ENCODE measurements around the gene TEX9. TPM values are rescaled to one million over a fixed set of nuclear protein-coding genes. Genes with fewer than 3 reads are reported as not detected.
A peak's percentile ranks its signal among the peaks of the same experiment; 100 is the strongest.
"Not testable (repeated sequence)": the region's sequence is repeated elsewhere in the genome, so short reads cannot be mapped to it uniquely, and the experiment has no call there.

TEX9 gene
- total RNA-seq, 1 donor from 2014 or later, result 0.32 TPM

- ATAC-seq (ENCODE audit: poor library complexity) (no peak), DNase-seq (no peak)
- intact Hi-C loops (cut with DNase I), result no loop called here
Observed at GRCh38 chr15:56356616-56357015, 8.6 kb upstream of the TEX9 start.

- ATAC-seq (ENCODE audit: poor library complexity) (no peak), DNase-seq (no peak)
- intact Hi-C loops (cut with DNase I), result no loop called here
Observed at GRCh38 chr15:56358604-56359003, 6.6 kb upstream of the TEX9 start.

- no peak for ATAC-seq (ENCODE audit: poor library complexity)
- no peak for DNase-seq
- intact Hi-C loops (cut with DNase I), result no loop called here
Observed at GRCh38 chr15:56361987-56362386, 3.2 kb upstream of the TEX9 start.

- ATAC-seq (ENCODE audit: poor library complexity) (no peak), DNase-seq (no peak)
- intact Hi-C loops (cut with DNase I), result no loop called here
Observed at GRCh38 chr15:56366211-56366610, 985 bp downstream of the TEX9 start.

GRCh38 chr15:56367156-56367555, 1.9 kb downstream of the TEX9 start:
- intact Hi-C loops (cut with DNase I), result no loop called here
- ATAC-seq (ENCODE audit: poor library complexity) (no peak), DNase-seq (no peak)

- no peak for DNase-seq
- ATAC-seq (ENCODE audit: poor library complexity), result no peak
- intact Hi-C loops (cut with DNase I), result no loop called here
Observed at GRCh38 chr15:56369234-56369633, 4.0 kb downstream of the TEX9 start.

GRCh38 chr15:56371495-56372147, 6.4 kb downstream of the TEX9 start:
- DNase-seq, result no peak
- intact Hi-C loops (cut with DNase I), result no loop called here
- no peak for ATAC-seq (ENCODE audit: poor library complexity)

GRCh38 chr15:56374693-56375092, 9.5 kb downstream of the TEX9 start:
- DNase-seq; intact Hi-C loops (cut with DNase I); ATAC-seq (ENCODE audit: poor library complexity): not testable (repeated sequence)

- not testable (repeated sequence) for DNase-seq
Observed at GRCh38 chr15:56377822-56378221, 12.6 kb downstream of the TEX9 start.

GRCh38 chr15:56383010-56383409, 17.8 kb downstream of the TEX9 start:
- DNase-seq (no peak), ATAC-seq (ENCODE audit: poor library complexity) (no peak)
- intact Hi-C loops (cut with DNase I), result no loop called here

More at GRCh38 chr15:56377822-56378221, 12.6 kb downstream of the TEX9 start:
- intact Hi-C loops (cut with DNase I); ATAC-seq (ENCODE audit: poor library complexity): not testable (repeated sequence)

GRCh38 chr15:56385908-56386307, 20.7 kb downstream of the TEX9 start:
- intact Hi-C loops (cut with DNase I), result no loop called here
- ATAC-seq (ENCODE audit: poor library complexity) (no peak), DNase-seq (no peak)

GRCh38 chr15:56390739-56391267, 25.6 kb downstream of the TEX9 start:
- DNase-seq (no peak), ATAC-seq (ENCODE audit: poor library complexity) (no peak)
- intact Hi-C loops (cut with DNase I), result no loop called here

GRCh38 chr15:56393277-56393676, 28.1 kb downstream of the TEX9 start:
- intact Hi-C loops (cut with DNase I), result no loop called here
- DNase-seq (no peak), ATAC-seq (ENCODE audit: poor library complexity) (no peak)

GRCh38 chr15:56394909-56395308, 29.7 kb downstream of the TEX9 start:
- intact Hi-C loops (cut with DNase I), result no loop called here
- DNase-seq (no peak), ATAC-seq (ENCODE audit: poor library complexity) (no peak)

- intact Hi-C loops (cut with DNase I); ATAC-seq (ENCODE audit: poor library complexity); DNase-seq: not testable (repeated sequence)
Observed at GRCh38 chr15:56397325-56397724, 32.1 kb downstream of the TEX9 start.

GRCh38 chr15:56399209-56399608, 34.0 kb downstream of the TEX9 start:
- ATAC-seq (ENCODE audit: poor library complexity); intact Hi-C loops (cut with DNase I): not testable (repeated sequence)
- peak; percentile 20 for DNase-seq

- intact Hi-C loops (cut with DNase I), result no loop called here
- no peak for DNase-seq
- ATAC-seq (ENCODE audit: poor library complexity), result no peak
Observed at GRCh38 chr15:56410721-56411120, 45.5 kb downstream of the TEX9 start.

- ATAC-seq (ENCODE audit: poor library complexity), result no peak
- intact Hi-C loops (cut with DNase I), result no loop called here
- no peak for DNase-seq
Observed at GRCh38 chr15:56411122-56411749, 46.0 kb downstream of the TEX9 start.

GRCh38 chr15:56413114-56413733, 48.0 kb downstream of the TEX9 start:
- intact Hi-C loops (cut with DNase I); DNase-seq; ATAC-seq (ENCODE audit: poor library complexity): not testable (repeated sequence)

- ATAC-seq (ENCODE audit: poor library complexity), result no peak
- DNase-seq, result no peak
- intact Hi-C loops (cut with DNase I), result no loop called here
Observed at GRCh38 chr15:56425276-56425675, 60.0 kb downstream of the TEX9 start.

Measured in Right ventricle myocardium superior (tissue), 1 donor.